Calu3 (cell line): ENCODE data around the gene GRK5. TPM values are rescaled to one million over a fixed set of nuclear protein-coding genes. Genes with fewer than 3 reads are reported as not detected.

Experiments
- BruUV-seq: library from RNA; stranded (reverse); fragments of 400-500 nt; replicated peaks from 2 replicates; lab custom pipeline; 2021; lab: Mats Ljungman, UMichigan
- CTCF ChIA-PET: fragments of 300-600 bp; sonication (Branson Sonifier 250); formaldehyde crosslinking; loops from one replicate; lab custom pipeline; 2022; ENCODE audit warnings: antibody characterized with exemption; lab: Charles Lee
- DNase-seq: peaks from one replicate; pipeline ENCODE4 v3.0.0; 2022
- H3K27ac Mint-ChIP-seq: one replicate; pipeline ENCODE4 v1.8.0; 2022; ENCODE audit warnings: mixed read lengths; ENCODE audit not compliant: unreplicated experiment
- H3K27me3 Mint-ChIP-seq: one replicate; pipeline ENCODE4 v1.8.0; 2022; ENCODE audit warnings: mixed read lengths; ENCODE audit not compliant: unreplicated experiment
- H3K36me3 Mint-ChIP-seq: one replicate; pipeline ENCODE4 v1.8.0; 2022; ENCODE audit warnings: mild to moderate bottlenecking, moderate library complexity, mixed read lengths; ENCODE audit not compliant: insufficient read depth, unreplicated experiment
- H3K4me1 Mint-ChIP-seq: one replicate; pipeline ENCODE4 v1.8.0; 2022; ENCODE audit warnings: mild to moderate bottlenecking, low read depth, mixed read lengths; ENCODE audit not compliant: unreplicated experiment
- H3K4me3 Mint-ChIP-seq: one replicate; pipeline ENCODE4 v1.8.0; 2022; ENCODE audit warnings: mild to moderate bottlenecking, low read depth, moderate library complexity, mixed read lengths; ENCODE audit not compliant: unreplicated experiment
- H3K9me3 Mint-ChIP-seq: one replicate; pipeline ENCODE4 v1.8.0; 2022; ENCODE audit warnings: low read depth, mixed read lengths; ENCODE audit not compliant: unreplicated experiment
- intact Hi-C: fragments of 100-400 bp; cut with micrococcal nuclease; formaldehyde crosslinking; loops from one replicate; pipeline ENCODE4 v1.10.0; 2022; ENCODE audit not compliant: unreplicated experiment
- total RNA-seq: library from RNA; stranded (reverse); gene quantifications from 2 replicates; pipeline ENCODE4 v1.2.3, GENCODE V29; 2022
- TF ChIP-seq, protein P1 (sequence below): fragments of 200-600 bp; IDR thresholded peaks from one replicate; pipeline ENCODE4 v1.8.0; 2022; ENCODE audit warnings: antibody characterized with exemption; ENCODE audit not compliant: unreplicated experiment

The GRK5 gene
- total RNA-seq, 1 experiment from 2014 or later = 4.4 TPM

DNA sequence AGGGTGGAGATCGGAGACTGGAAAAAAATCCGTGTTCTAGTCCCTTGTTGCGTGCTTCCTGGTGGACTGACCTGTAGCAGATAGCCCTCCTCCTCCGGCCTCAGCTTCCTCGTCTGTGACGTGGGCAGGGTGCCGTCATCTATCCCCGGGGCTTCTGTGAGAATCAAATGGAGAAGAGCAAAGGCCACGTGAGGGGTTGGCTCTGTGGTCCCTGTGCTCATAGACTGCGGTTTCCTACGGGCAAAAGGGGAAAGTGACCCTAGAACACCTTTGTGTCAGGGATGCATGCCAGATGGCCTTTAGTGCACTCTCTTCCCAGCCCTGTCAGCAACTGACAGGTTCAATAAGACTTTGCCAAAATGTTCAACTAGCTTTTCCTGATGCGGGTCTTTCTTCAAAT is 33.7 kb downstream of the GRK5 start:
- CTCF ChIA-PET = no interaction called here

GRCh38 chr10:119242186-119242585 is 34.8 kb downstream of the GRK5 start:
- TF ChIP-seq, protein P1, sequence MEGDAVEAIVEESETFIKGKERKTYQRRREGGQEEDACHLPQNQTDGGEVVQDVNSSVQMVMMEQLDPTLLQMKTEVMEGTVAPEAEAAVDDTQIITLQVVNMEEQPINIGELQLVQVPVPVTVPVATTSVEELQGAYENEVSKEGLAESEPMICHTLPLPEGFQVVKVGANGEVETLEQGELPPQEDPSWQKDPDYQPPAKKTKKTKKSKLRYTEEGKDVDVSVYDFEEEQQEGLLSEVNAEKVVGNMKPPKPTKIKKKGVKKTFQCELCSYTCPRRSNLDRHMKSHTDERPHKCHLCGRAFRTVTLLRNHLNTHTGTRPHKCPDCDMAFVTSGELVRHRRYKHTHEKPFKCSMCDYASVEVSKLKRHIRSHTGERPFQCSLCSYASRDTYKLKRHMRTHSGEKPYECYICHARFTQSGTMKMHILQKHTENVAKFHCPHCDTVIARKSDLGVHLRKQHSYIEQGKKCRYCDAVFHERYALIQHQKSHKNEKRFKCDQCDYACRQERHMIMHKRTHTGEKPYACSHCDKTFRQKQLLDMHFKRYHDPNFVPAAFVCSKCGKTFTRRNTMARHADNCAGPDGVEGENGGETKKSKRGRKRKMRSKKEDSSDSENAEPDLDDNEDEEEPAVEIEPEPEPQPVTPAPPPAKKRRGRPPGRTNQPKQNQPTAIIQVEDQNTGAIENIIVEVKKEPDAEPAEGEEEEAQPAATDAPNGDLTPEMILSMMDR = no peak
- no peak overlapping the region for H3K4me3 Mint-ChIP-seq
- H3K9me3 Mint-ChIP-seq = no peaks in the 10 kb centered on the region
- H3K4me1 Mint-ChIP-seq = peaks cover 2% of the 10 kb centered on the region
- intact Hi-C loops = no loop called here
- no peak for DNase-seq
- CTCF ChIA-PET = no interaction called here
- no TSS peak for BruUV-seq
- no peaks in the 10 kb centered on the region for H3K36me3 Mint-ChIP-seq
- H3K27me3 Mint-ChIP-seq = no peaks in the 10 kb centered on the region
- no peak overlapping the region for H3K27ac Mint-ChIP-seq

More for the DNA sequence above, 33.7 kb downstream of the GRK5 start:
- H3K27ac Mint-ChIP-seq = no peak overlapping the region
- DNase-seq = no peak
- TF ChIP-seq, protein P1 = no peak
- H3K27me3 Mint-ChIP-seq = no peaks in the 10 kb centered on the region
- BruUV-seq = no TSS peak
- peaks cover 7% of the 10 kb centered on the region for H3K4me1 Mint-ChIP-seq
- intact Hi-C loops = no loop called here
- H3K9me3 Mint-ChIP-seq = no peaks in the 10 kb centered on the region
- H3K36me3 Mint-ChIP-seq = no peaks in the 10 kb centered on the region
- H3K4me3 Mint-ChIP-seq = no peak overlapping the region

- no peaks in the 10 kb centered on the region for H3K9me3 Mint-ChIP-seq
- BruUV-seq = no TSS peak
- no peaks in the 10 kb centered on the region for H3K36me3 Mint-ChIP-seq
- CTCF ChIA-PET = no interaction called here
- H3K27me3 Mint-ChIP-seq = no peaks in the 10 kb centered on the region
- no peaks in the 10 kb centered on the region for H3K4me1 Mint-ChIP-seq
- DNase-seq = no peak
- intact Hi-C loops = no loop called here
- TF ChIP-seq, protein P1 = no peak
- no peak overlapping the region for H3K27ac Mint-ChIP-seq
- H3K4me3 Mint-ChIP-seq = no peak overlapping the region
Measured at GRCh38 chr10:119243488-119243887, 36.1 kb downstream of the GRK5 start.

- Mint-ChIP-seq H3K27me3 (no peaks in the 10 kb centered on the region), H3K4me3 (no peak overlapping the region), H3K27ac (no peak overlapping the region), H3K36me3 (no peaks in the 10 kb centered on the region), H3K4me1 (no peaks in the 10 kb centered on the region), H3K9me3 (no peaks in the 10 kb centered on the region)
- CTCF ChIA-PET = no interaction called here
- TF ChIP-seq, protein P1 = no peak
- intact Hi-C loops = no loop called here
- no peak for DNase-seq
- BruUV-seq = no TSS peak
Measured at GRCh38 chr10:119243967-119244366, 36.6 kb downstream of the GRK5 start.
